Caco-2 (cell line): Measurements from ENCODE around the gene SLC22A7. TPM values are rescaled to one million over a fixed set of nuclear protein-coding genes. Genes with fewer than 3 reads are reported as not detected.
A peak's percentile ranks its signal among the peaks of the same experiment; 100 is the strongest.

Experiments
- BruUV-seq: library from RNA; stranded (reverse); fragments of 400-500 nt; replicated peaks from 2 replicates; lab custom pipeline; 2021; lab: Mats Ljungman, UMichigan
- CTCF ChIA-PET: fragments of 300-600 bp; sonication (Branson Sonifier 250); formaldehyde crosslinking; loops from one replicate; lab custom pipeline; 2022; ENCODE audit warnings: antibody characterized with exemption; lab: Charles Lee
- POLR2A ChIA-PET: fragments of 300-600 bp; sonication (Branson Sonifier 250); formaldehyde crosslinking; loops from one replicate; lab custom pipeline; 2022; ENCODE audit warnings: antibody characterized with exemption; lab: Charles Lee
- DNase-seq, 2 experiments: peaks; one replicate each; pipeline versions ENCODE4 v3.0.0 to v3.0.0-alpha.2; 2020 to 2022
- H3K27me3 ChIP-seq: replicated peaks from 2 replicates; pipeline ENCODE4 v1.6.0; 2011; ENCODE audit warnings: low read length; ENCODE audit not compliant: control insufficient read depth, insufficient read depth
- H3K36me3 ChIP-seq: 2 replicates; pipeline ENCODE4 v1.5.1; 2011; ENCODE audit warnings: low read length; ENCODE audit not compliant: control insufficient read depth, insufficient read depth
- H3K4me1 ChIP-seq: fragments of 250-450 bp; sonication (Bioruptor Pico); 2 replicates; pipeline ENCODE4 v1.5.1; 2020; ENCODE audit warnings: mild to moderate bottlenecking
- H3K4me3 ChIP-seq: 2 replicates; pipeline ENCODE4 v1.5.1; 2011; ENCODE audit warnings: low read depth, mild to moderate bottlenecking, control low read depth, low read length
- H3K9me3 ChIP-seq: fragments of 250-450 bp; sonication (Bioruptor Pico); 2 replicates; pipeline ENCODE4 v1.5.1; 2020; ENCODE audit warnings: mild to moderate bottlenecking, moderate library complexity
- H3K27ac Mint-ChIP-seq: one replicate; pipeline ENCODE4 v1.8.0; 2022; ENCODE audit warnings: mixed read lengths; ENCODE audit not compliant: unreplicated experiment
- H3K27me3 Mint-ChIP-seq: one replicate; pipeline ENCODE4 v1.8.0; 2022; ENCODE audit warnings: mixed read lengths; ENCODE audit not compliant: insufficient read depth, unreplicated experiment
- H3K36me3 Mint-ChIP-seq: one replicate; pipeline ENCODE4 v1.8.0; 2022; ENCODE audit warnings: mild to moderate bottlenecking, mixed read lengths; ENCODE audit not compliant: insufficient read depth, unreplicated experiment
- H3K4me1 Mint-ChIP-seq: one replicate; pipeline ENCODE4 v1.8.0; 2022; ENCODE audit warnings: low read depth, mixed read lengths; ENCODE audit not compliant: unreplicated experiment
- H3K4me3 Mint-ChIP-seq: one replicate; pipeline ENCODE4 v1.8.0; 2022; ENCODE audit warnings: mild to moderate bottlenecking, moderate library complexity, mixed read lengths; ENCODE audit not compliant: unreplicated experiment
- H3K9me3 Mint-ChIP-seq: one replicate; pipeline ENCODE4 v1.8.0; 2022; ENCODE audit warnings: mixed read lengths; ENCODE audit not compliant: unreplicated experiment
- CTCF ChIP-seq, 2 experiments: fragments of 200-600 bp in 1 of 2; IDR thresholded peaks; 1 replicate in 1 of 2; 2 replicates in 1 of 2; pipeline versions ENCODE4 v1.5.1 to v1.8.0; 2011 to 2022; ENCODE audit warnings: antibody characterized with exemption in 1 of 2, control low read depth in 1 of 2, inconsistent platforms in 1 of 2, low read depth in 1 of 2, low read length in 1 of 2, mild to moderate bottlenecking in 1 of 2, moderate library complexity in 1 of 2; ENCODE audit not compliant: insufficient read depth in 1 of 2, severe bottlenecking in 1 of 2, unreplicated experiment in 1 of 2
- intact Hi-C: fragments of 100-400 bp; cut with micrococcal nuclease; formaldehyde crosslinking; loops from one replicate; pipeline ENCODE4 v1.10.0; 2022; ENCODE audit not compliant: unreplicated experiment
- total RNA-seq: library from RNA; stranded (reverse); gene quantifications from 2 replicates; pipeline ENCODE4 v1.2.3, GENCODE V29; 2022

The SLC22A7 gene
- total RNA-seq, 1 experiment from 2014 or later: not detected

DNA sequence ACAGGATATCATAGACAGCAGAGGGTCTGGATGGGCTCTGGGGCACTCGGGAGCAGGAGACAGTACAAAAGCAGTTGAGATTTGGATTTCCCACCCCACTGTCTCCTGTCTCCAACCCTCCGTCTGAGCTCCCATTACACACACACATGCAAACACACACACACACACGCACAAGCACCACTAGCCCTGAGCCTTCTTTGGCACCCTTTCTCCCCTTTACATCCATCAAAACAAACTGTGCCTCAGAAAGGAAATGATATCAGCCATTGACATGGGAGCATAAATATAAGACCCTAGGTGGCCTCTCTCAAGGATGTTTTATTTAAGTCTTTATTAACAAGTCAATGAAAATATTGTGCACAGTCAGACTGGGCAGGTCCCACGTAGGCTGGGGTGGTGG is 37.3 kb upstream of the SLC22A7 start:
- no peaks in the 10 kb centered on the region for H3K27me3 Mint-ChIP-seq
- H3K9me3 Mint-ChIP-seq: no peaks in the 10 kb centered on the region
- no peaks in the 10 kb centered on the region for H3K36me3 ChIP-seq
- intact Hi-C loops: no loop called here
- no peak for DNase-seq
- H3K4me3 Mint-ChIP-seq: no peak overlapping the region
- H3K36me3 Mint-ChIP-seq: no peaks in the 10 kb centered on the region
- H3K4me3 ChIP-seq: no peak overlapping the region
- CTCF ChIA-PET: interaction anchor here (3.3 kb wide), 1 partner anchor 26 kb away, joined by 17 read pairs; no protein-coding TSS in a partner anchor
- H3K4me1 ChIP-seq: peaks cover 17% of the 10 kb centered on the region
- no peak for TF ChIP-seq CTCF (IDR thresholded peaks at IDR 0.05; ENCODE audit: insufficient read depth in 1 of 2, low read depth in 1 of 2, low read length in 1 of 2, severe bottlenecking in 1 of 2, unreplicated experiment in 1 of 2)
- no peaks in the 10 kb centered on the region for H3K9me3 ChIP-seq
- H3K4me1 Mint-ChIP-seq: peaks cover 11% of the 10 kb centered on the region
- no peak overlapping the region for H3K27ac Mint-ChIP-seq
- H3K27me3 ChIP-seq: no peaks in the 10 kb centered on the region
- POLR2A ChIA-PET: no interaction called here
- BruUV-seq: no TSS peak

- H3K36me3 ChIP-seq: no peaks in the 10 kb centered on the region
- Mint-ChIP-seq H3K4me3 (no peak overlapping the region), H3K4me1 (peaks cover 11% of the 10 kb centered on the region), H3K27ac (no peak overlapping the region), H3K27me3 (no peaks in the 10 kb centered on the region), H3K36me3 (no peaks in the 10 kb centered on the region), H3K9me3 (no peaks in the 10 kb centered on the region)
- CTCF ChIA-PET: interaction anchor here (1.5 to 3.3 kb wide), 2 partner anchors 26 to 73 kb away, joined by 6 to 17 read pairs; no protein-coding TSS in a partner anchor
- H3K4me3 ChIP-seq: no peak overlapping the region
- no peaks in the 10 kb centered on the region for H3K27me3 ChIP-seq
- H3K9me3 ChIP-seq: no peaks in the 10 kb centered on the region
- POLR2A ChIA-PET: no interaction called here
- BruUV-seq: no TSS peak
- no peak for DNase-seq
- intact Hi-C loops: no loop called here
- H3K4me1 ChIP-seq: peaks cover 17% of the 10 kb centered on the region
- no peak for TF ChIP-seq CTCF (IDR thresholded peaks at IDR 0.05; ENCODE audit: insufficient read depth in 1 of 2, low read depth in 1 of 2, low read length in 1 of 2, severe bottlenecking in 1 of 2, unreplicated experiment in 1 of 2)
These were observed 36.9 kb upstream of the SLC22A7 start for GRCh38 chr6:43261198-43261597.

- H3K27me3 ChIP-seq: no peaks in the 10 kb centered on the region
- Mint-ChIP-seq H3K27me3 (no peaks in the 10 kb centered on the region), H3K4me3 (peak overlapping the region; percentile 43), H3K27ac (peak overlapping the region; percentile 89), H3K4me1 (peaks cover 12% of the 10 kb centered on the region), H3K36me3 (no peaks in the 10 kb centered on the region), H3K9me3 (no peaks in the 10 kb centered on the region)
- ChIA-PET POLR2A (no interaction called here), CTCF (interaction anchor here (0.6 to 3.3 kb wide), 6 partner anchors 19 to 193 kb away, joined by 3 to 17 read pairs (median 5); partner anchors contain the start of gene DLK2)
- H3K9me3 ChIP-seq: no peaks in the 10 kb centered on the region
- peaks cover 20% of the 10 kb centered on the region for H3K4me1 ChIP-seq
- no peak for TF ChIP-seq CTCF (IDR thresholded peaks at IDR 0.05; ENCODE audit: insufficient read depth in 1 of 2, low read depth in 1 of 2, low read length in 1 of 2, severe bottlenecking in 1 of 2, unreplicated experiment in 1 of 2)
- DNase-seq: peak; percentile 79 to 87
- no peaks in the 10 kb centered on the region for H3K36me3 ChIP-seq
- H3K4me3 ChIP-seq: no peak overlapping the region
- no TSS peak for BruUV-seq
- intact Hi-C loops: loop anchor here (2.0 kb wide), 2 partner anchors 19 to 33 kb away; partner anchors contain the start of gene DNPH1
These were observed 35.9 kb upstream of the SLC22A7 start for GRCh38 chr6:43262000-43262779.
